Daoy (cell line): ENCODE results near the gene RWDD3. TPM values are rescaled to one million over a fixed set of nuclear protein-coding genes. Genes with fewer than 3 reads are reported as not detected.
A peak's percentile ranks its signal among the peaks of the same experiment; 100 is the strongest.

Experiments used
- DNase-seq: peaks from one replicate; pipeline ENCODE4 v3.0.0-alpha.2; 2015; ENCODE audit warnings: low read depth
- total RNA-seq: library from RNA; depleted of rRNA; stranded (reverse); fragments of >200 nt; shearing (Covaris generic); gene quantifications from 2 replicates; pipeline ENCODE4 v1.2.3, GENCODE V29; 2014; rRNA removed

The RWDD3 gene, protein sequence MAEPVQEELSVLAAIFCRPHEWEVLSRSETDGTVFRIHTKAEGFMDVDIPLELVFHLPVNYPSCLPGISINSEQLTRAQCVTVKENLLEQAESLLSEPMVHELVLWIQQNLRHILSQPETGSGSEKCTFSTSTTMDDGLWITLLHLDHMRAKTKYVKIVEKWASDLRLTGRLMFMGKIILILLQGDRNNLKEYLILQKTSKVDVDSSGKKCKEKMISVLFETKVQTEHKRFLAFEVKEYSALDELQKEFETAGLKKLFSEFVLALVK
- 23.0 and 40.3 TPM in 2 replicates for total RNA-seq

DNA sequence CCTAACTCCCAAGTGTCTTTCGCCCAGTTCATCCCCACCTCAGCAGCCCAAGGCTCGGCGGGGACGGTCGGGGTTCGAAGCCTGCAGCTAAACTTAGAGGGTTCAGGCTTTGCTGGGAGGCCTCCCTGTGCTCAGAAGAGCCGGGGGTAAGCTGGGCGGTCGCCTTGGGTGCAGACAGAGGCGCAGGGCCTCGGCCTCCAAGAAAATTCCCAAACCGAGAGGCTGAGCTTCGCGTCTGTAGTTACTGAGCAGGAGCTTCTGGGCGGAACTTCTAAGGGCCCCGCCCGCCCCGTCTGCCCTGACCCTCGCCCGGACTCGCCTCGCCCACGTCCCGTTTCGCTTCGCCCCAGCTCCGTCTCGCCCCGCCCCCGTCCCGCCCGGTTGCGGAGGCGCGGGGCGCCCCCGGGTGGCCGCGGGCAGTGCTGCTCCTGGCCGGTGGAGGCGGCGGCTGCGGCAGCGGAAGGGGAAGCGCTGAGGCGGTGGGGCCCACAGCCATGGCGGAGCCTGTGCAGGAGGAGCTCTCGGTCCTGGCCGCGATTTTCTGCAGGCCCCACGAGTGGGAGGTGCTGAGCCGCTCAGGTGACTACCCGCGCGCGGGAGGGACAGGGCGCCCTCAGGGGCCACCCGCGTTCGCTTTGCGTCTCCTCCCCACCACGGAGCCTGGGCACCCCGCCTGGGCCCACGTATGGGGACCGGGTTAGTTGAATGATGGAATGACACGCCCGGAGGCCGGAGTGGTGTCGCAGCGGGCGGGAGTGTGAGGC, at the start of gene RWDD3:
TSS of gene RWDD3 (plus strand) at position 474 of the 764 bp plus-strand sequence. CDS start at position 495, 21 bp downstream.
- peak; percentile 99 for DNase-seq

DNA sequence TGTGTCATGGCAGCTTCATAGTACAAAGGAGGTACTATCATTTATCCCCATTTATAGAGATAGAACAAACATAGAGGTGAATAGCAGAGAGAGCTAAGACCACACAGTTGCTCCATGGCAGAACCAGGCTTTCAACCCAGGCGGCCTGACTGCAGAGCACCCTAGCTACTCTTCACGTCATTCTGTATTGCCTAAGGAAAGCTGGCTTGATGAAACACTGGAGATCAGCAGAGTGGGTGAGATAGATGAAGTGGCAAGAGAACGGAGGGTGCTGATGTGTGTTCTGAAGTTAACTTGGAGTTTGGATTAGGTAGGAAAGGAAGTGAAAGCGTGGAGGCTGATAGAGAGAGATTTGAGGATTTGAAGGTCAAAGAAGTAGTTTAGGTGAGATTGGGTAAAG, 47.9 kb upstream of the RWDD3 start:
- DNase-seq, result no peak

DNA sequence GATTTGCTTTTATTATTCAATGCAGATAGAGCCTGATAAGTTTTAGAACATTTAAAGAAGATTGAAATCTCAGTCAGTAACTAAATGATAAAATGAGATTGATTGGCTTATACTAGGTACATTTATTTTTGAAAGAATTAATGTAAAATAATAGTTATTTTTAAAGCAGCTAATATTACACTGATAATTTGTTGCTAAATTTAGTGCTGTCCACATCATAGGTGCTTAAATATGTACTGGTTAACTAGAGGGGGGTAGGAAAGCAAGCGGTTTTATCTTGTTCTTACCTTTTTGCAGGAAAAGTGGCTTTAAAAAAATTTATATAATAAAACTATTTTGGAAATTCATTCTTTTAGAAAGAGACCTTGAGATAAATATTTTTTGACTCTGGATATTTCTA, 40.4 kb upstream of the RWDD3 start:
- DNase-seq, result no peak

- DNase-seq, result no peak
These were observed 39.0 kb upstream of the RWDD3 start for GRCh38 chr1:95195046-95195445.

DNA sequence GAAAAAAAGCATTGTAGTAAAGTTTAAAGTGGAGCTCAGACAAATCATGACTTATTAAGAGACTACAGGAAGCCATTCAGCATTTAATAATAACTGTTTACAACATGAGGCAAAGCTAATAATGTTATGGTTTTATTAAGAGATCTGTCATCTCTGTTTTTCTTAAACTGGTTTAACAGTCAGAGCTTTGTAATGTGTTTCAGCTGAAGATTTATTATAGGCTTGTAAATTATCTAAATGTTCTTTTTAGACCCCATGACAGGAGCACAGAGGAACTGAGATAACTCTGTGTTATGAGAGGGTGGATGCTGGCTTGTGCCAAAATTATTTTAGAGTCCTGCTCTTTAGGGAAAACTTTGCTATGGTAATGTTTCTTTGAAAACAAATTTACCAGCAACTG, 38.0 kb upstream of the RWDD3 start:
- DNase-seq, result no peak

DNA sequence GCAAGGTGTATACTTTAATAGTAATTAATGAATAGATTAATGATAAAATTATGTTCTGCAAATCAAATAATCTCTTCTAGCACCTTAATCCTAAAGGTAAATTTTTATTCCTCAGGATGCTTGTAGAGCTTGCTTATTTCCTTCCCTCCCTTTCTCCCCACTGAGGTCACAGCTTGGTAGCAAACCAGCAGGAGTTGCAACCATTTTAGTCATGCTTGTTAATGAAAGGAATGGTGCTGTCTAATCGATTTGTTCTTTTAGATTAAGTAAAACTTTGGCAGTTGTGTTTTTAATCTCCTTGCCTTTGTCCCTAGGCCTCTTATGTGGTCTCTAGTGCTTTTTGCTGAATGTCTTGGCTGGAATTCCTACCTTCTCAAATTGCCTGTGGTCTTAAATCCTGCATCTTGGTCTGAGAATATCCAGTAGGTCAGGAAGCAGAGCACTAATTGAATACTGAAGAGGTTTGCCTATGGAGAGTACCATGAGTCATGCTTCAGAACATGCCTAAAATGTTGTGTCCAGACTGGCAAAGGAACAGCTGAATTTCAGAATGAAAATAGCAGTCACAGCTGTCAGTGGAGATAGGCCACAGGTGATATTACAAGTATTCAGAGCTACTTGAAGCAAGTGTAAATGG, 36.3 kb upstream of the RWDD3 start:
- peak; percentile 44 for DNase-seq

DNA sequence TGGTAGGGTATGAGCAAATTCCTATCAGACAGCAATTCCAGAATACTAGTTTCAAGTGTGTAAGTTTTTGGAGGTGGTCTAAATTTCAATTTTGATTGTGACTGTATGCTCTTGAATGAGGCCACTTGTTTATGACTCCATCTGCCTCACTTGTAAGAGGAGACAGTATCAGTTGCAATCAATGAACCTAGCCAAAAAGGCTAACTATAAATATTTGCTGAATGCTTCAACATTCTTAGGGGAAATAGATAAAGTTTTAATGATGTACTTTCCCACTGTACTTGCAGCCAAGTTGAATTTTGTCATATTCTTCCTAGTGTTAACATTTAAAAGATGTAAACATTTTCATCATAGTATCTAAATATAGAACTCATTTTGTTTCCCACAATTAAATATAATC, 32.1 kb upstream of the RWDD3 start:
- no peak for DNase-seq

DNA sequence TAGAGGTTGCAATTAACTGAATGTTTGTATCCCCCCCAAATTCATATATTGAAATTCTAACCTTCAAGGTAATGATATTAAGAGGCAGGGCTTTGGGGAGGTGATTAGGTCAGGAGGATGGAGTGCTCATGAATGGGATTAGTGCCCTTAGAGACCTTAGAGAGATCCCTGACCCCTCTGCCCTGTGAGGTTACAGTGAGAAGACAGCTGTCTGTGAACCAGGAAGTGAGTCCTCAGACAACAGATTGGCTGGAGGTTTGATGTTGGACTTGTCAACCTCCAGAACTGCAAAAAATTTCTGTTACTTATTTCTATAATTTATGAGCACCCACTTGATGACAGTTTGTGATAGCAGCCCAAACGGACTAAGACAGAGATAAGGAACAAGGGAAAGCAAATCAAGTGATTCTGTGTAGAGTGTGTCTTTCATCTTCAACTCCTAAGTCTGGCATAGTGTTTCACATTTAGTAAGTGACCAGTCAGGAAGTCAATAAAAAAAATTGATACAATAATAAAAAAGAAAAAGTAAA, 30.0 kb upstream of the RWDD3 start:
- DNase-seq, result no peak

DNA sequence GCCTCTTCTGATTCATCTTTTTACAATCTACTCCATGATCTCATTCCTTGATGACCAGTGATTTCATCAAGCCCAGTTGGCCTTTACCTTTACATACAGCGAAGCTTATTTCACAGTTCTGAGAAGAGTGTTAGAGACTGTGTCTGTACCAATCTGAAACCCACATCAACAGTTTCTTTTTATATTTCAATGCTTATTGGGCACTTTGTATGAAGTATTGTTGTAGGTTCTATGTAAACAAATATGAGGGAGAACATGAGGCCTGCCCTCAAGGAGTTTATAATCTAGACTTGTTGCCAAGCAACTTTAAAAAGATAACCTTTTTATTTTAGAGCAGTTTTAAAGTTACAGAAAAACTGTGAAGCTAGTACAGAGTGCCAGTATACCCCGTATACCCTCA, 27.5 kb upstream of the RWDD3 start:
- no peak for DNase-seq

GRCh38 chr1:95207223-95207935, 26.6 kb upstream of the RWDD3 start:
- peak; percentile 17 for DNase-seq

DNA sequence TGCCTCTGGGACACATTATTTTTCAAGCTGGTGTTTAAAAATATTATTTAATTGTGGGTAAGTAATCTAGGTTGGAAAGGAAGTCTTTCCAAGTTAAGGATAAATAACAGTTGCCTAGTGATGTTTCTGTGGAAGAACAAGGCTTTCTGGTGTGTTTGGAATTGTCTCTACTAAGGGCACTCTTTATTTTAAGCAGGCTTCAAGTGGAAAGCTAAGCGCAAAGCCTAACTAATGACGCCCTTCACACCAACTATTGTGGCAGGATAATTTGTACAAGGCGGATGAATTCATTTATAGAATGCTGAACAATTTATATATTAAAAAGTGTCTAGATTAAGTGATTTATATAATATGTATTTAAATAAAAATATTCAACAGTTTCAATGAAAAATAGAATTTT, 25.1 kb upstream of the RWDD3 start:
- DNase-seq, result no peak

- no peak for DNase-seq
These were observed 24.7 kb upstream of the RWDD3 start for GRCh38 chr1:95209291-95209690.

- no peak for DNase-seq
These were observed 17.6 kb upstream of the RWDD3 start for GRCh38 chr1:95216292-95216990.

DNA sequence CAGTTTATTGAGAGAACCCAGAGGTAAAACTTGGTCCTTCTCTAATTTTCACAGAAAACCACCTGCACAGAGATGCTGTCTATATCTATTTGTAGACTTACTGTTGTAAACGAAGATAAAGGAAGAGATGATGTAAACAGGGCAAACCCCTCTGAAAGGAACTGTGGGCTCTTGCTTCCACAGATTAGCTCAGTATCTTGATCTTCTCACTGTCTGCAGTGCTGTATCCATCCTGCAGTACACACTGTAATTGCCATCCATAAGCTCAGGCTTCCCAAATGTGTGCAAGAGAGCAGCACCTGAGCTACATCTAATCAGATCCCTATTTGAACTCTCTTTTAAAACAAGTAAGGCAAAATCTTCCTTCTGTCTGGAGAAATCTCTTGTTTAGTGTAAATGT, 16.6 kb upstream of the RWDD3 start:
- no peak for DNase-seq

DNA sequence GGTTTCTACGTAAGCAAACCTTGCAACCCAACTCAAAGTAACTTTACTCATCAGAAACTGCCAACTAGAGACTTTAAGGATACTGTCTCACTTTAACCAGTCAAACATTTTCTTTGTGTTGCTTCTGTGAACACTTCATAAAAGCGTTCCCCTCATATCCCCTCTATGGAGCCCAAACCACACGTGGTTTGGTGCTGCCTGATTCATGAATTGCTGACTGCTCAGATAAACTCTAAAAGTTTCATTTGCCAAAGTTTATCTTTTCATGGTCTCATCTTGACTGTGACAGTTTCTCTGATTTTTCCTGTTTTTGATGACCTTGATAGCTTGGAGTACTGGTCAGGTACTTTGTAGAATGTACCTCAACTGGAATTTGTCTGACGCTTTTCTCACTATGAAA, 14.6 kb upstream of the RWDD3 start:
- no peak for DNase-seq

GRCh38 chr1:95221306-95221705, 12.7 kb upstream of the RWDD3 start:
- DNase-seq, result peak; percentile 19

DNA sequence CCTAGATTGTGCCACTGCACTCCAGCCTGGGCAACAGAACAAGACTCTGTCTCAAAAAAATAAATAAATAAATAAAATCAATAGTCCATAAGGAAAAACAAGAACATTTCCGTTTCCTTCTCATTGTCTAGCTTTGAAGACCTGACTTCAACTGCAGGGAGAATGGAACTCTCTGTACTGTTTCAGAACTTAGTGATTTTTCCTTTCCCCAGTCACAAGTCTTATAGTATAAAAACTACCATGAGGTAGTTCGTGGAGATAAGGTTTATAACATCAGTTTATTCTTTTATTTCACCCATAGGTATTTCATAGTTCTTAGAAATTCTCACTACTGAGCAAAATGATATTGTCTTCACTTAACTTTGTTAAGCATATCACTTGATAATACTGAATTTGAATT, 11.4 kb upstream of the RWDD3 start:
- DNase-seq, result no peak

GRCh38 chr1:95223110-95223509, 10.9 kb upstream of the RWDD3 start:
- no peak for DNase-seq

DNA sequence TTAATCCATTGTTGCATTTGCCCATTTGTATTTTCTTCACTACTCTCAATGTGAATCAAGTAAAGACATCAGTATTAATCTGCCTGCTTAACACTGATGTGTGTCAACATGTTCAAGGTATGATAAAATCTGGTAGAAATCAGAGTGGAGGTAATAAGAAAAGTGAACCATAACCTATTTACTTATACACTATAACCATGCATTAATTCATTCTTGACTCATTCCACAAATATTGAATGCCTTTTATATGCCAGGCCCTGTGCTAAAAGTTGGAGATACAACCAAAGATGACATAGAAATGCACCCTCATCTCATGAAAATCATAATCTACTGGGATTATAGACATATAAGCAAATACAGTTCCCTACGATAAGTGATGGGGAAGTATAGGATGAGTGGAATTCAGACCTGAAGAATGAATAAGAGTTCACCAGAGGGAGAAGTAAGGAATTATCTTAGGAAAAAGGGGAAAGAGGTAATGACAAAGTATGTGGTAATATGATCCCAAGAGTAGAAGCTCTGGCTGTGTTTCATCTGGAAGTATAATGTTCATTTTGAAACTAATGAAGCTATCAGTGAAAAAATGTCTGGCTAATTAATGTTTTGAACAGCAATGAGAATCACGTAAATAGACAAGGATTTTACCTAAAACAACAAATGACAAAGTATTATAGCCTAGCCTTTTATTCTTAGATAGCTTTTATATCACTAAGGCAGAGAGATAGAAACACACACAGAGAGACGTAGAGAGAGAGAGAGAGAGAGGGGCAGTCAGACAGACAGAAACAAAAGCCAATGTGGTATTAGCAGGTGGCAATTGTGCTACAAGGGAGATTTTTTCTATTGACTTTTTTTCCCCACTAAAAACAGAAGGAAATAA, 7.0 kb upstream of the RWDD3 start:
- no peak for DNase-seq

GRCh38 chr1:95229037-95229436, 5.0 kb upstream of the RWDD3 start:
- DNase-seq, result no peak
